ENCODE results near the gene STXBP1. TPM values are rescaled to one million over a fixed set of nuclear protein-coding genes. Genes with fewer than 3 reads are reported as not detected.

Gene STXBP1
- total RNA-seq, 4 donors from 2014 or later: 47.0 to 81.0 (median 66.4) TPM

- DNase-seq (ENCODE audit: low spot score): no peak
- ATAC-seq (ENCODE audit: low FRiP score): no peak
Measured at GRCh38 chr9:127693697-127694096, 81.6 kb downstream of the STXBP1 start.

GRCh38 chr9:127694890-127695720 lies 83.0 kb downstream of the STXBP1 start:
- no peak for ATAC-seq (ENCODE audit: low FRiP score)
- TF ChIP-seq, protein P1, sequence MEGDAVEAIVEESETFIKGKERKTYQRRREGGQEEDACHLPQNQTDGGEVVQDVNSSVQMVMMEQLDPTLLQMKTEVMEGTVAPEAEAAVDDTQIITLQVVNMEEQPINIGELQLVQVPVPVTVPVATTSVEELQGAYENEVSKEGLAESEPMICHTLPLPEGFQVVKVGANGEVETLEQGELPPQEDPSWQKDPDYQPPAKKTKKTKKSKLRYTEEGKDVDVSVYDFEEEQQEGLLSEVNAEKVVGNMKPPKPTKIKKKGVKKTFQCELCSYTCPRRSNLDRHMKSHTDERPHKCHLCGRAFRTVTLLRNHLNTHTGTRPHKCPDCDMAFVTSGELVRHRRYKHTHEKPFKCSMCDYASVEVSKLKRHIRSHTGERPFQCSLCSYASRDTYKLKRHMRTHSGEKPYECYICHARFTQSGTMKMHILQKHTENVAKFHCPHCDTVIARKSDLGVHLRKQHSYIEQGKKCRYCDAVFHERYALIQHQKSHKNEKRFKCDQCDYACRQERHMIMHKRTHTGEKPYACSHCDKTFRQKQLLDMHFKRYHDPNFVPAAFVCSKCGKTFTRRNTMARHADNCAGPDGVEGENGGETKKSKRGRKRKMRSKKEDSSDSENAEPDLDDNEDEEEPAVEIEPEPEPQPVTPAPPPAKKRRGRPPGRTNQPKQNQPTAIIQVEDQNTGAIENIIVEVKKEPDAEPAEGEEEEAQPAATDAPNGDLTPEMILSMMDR (IDR thresholded peaks at IDR 0.05): no peak
- DNase-seq (ENCODE audit: low spot score): no peak

More at GRCh38 chr9:127693697-127694096, 81.6 kb downstream of the STXBP1 start:
- TF ChIP-seq, protein P1 (IDR thresholded peaks at IDR 0.05): no peak

GRCh38 chr9:127697575-127697974 lies 85.5 kb downstream of the STXBP1 start:
- DNase-seq (ENCODE audit: low spot score) (no peak), ATAC-seq (ENCODE audit: low FRiP score) (no peak)
- TF ChIP-seq, protein P1 (IDR thresholded peaks at IDR 0.05): no peak

GRCh38 chr9:127698386-127698785 lies 86.3 kb downstream of the STXBP1 start:
- ATAC-seq (ENCODE audit: low FRiP score) (no peak), DNase-seq (ENCODE audit: low spot score) (no peak)
- TF ChIP-seq, protein P1 (IDR thresholded peaks at IDR 0.05): no peak

DNA sequence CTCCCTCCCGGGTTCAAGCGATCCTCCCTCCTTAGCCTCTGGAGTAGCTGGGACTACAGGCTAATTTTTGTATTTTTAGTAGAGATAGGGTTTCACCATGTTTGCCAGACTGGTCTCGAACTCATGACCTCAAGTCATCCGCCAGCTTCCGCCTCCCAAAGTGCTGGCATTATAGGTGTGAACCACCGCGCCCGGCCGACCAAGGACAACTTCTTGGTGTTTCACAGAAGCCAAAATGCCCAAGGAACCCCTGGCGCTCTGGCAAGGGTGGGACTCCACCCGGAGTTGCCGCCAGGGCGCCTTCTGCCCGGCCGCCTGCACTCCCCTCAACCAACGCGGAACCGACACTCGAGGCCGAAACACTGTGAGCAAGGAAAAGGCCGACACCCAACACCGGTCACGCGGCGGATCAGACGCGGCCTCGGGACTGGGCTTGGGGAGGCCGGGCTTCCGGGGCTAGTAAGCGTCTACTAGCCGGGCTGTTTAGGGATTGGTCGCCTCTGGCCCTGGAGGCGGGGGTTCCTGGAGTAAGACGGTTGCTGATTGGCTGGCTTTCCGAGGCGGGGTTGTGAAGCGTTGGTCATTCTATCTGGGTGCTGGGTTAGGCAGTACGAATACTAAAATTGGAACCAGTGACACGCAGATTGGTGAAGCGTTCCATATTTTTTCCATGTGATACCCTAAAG lies 87.1 kb downstream of the STXBP1 start:
- DNase-seq (ENCODE audit: low spot score): peak; percentile 92
- TF ChIP-seq, protein P1 (IDR thresholded peaks at IDR 0.05): no peak
- ATAC-seq (ENCODE audit: low FRiP score): peak; percentile 99

- TF ChIP-seq, protein P1 (IDR thresholded peaks at IDR 0.05): no peak
- ATAC-seq (ENCODE audit: low FRiP score) (no peak), DNase-seq (ENCODE audit: low spot score) (no peak)
Measured at GRCh38 chr9:127700140-127700539, 88.1 kb downstream of the STXBP1 start.

Measured in omental fat pad (tissue), 4 donors.